NCI-H510A treated with DMSO at 0.1 percent for 48 hours (cell line): Measurements from ENCODE around the gene ILF2.
"Not testable (repeated sequence)": the region's sequence is repeated elsewhere in the genome, so short reads cannot be mapped to it uniquely, and the experiment has no call there.

Source experiments
- DNase-seq: peaks from one replicate; lab custom pipeline; 2025; lab: John Stamatoyannopoulos, UW

Gene ILF2

GRCh38 chr1:153649137-153649862, 21.5 kb downstream of the ILF2 start:
- DNase-seq, result peak; percentile 45

DNA sequence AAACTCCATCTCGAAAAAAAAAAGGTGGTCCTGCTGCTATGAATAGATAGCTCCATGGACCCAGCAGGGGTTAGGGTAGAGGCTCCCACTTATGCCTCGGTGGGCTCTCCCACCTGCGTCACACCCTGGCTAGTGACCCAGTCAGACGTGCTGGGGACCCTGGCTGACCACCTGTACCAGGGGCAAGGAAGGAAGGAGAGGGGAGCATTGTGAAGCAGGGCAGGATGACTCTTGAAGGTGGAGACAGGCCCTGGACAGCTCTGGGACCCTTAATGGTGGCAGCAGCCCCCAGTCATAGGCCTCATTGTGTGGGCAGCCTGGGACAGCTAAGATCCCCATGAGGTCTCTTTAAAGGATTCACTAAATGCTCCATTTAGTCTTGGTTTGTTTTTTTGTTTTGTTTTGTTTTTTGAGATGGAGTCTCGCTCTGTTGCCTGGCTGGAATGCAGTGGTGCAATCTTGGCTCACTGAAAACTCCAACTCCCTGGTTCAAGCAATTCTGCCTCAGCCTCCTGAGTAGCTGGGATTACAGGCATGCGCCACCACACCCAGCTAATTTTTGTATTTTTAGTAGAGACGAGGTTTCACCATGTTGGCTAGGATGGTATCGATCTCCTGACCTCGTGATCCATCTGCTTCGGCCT, 22.7 kb downstream of the ILF2 start:
- no peak for DNase-seq

GRCh38 chr1:153647346-153647714, 23.5 kb downstream of the ILF2 start:
- no peak for DNase-seq

DNA sequence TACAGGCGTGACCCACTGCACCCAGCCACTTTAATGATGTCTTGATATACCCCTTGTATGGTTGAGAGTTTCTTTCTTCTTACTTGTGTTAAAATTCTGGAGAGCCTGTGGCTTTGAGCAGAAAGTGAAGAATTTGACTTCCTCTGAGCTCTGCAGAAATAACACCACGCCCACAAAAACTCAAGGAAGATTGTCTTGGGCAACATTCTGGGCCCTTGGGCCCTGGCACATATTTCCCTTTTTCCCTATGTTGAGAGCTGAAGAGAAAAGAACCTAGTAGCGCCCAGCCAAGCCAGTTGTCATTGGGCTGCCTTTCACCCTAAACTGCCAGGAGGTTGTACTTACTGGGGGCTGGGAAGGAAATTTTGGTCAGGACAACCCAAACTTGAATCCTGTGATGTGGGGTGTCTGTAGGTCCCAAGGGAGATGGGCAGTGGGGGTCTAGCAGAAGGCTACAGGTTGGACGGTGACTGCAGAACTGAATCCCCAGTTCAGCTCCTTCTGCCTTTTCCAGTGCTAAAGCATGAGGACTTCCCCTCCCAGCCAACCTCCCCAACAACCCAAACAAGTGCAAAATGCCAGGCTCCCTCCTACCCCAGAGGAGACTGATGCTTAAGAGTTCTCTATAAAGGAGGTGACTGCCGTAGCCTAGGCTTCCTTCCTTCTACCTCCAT, 24.0 kb downstream of the ILF2 start:
- no peak for DNase-seq

DNA sequence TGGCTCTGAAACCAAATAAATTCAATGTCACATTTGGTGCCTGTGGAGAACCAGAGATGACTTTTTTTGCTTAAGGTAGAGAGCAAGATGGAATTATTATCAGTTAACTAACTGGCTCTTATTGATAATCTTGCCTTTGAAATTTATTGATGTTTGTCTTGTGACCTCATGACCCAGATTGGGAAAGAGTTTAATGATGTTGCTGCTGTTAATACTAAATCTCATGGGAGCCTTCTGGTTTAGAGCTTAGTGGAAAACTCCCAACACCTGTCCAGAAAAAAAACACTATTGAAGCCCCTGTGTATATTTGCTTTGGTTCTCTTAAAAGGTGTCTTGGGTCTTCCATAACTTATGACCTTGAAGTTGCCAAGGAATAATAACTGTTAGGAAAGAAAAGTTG, 27.0 kb downstream of the ILF2 start:
- DNase-seq, result no peak

DNA sequence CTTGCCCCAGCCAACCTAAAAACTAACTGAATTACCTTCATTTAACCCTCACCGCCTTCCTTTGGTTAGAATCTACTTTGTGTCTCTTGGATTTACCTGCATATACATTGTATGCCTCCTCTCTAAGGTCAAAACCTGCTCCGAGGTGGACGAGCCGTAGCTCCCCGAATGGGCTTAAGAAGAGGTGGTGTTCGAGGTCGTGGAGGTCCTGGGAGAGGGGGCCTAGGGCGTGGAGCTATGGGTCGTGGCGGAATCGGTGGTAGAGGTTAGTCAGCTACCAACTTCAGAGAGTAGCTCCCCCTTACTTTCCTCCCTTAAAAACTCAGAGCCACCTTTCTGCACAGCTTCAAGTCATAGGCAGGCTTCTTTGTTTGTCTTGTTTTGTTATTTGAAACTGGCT, 27.7 kb downstream of the ILF2 start:
- DNase-seq, result no peak

- no peak for DNase-seq
Measured at GRCh38 chr1:153642161-153642560, 28.6 kb downstream of the ILF2 start.

DNA sequence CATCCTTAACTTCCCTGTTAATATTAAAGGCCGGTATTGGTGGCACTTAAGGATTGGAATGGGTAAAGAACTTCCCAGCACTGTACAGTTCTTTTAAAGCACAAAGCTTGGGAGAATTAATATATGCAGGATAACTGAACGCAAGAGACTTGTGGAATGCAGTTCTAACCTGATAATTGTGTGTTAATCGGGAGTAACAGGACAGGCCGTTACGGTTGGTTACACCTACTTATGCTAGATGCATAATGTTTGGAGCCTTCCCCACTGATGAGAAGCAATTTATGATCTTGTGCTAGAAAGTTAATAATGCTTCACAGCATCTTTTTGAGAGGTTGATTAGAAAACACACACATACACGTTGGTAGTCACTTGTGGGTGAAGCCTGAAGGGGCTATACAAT, 29.9 kb downstream of the ILF2 start:
- no peak for DNase-seq

DNA sequence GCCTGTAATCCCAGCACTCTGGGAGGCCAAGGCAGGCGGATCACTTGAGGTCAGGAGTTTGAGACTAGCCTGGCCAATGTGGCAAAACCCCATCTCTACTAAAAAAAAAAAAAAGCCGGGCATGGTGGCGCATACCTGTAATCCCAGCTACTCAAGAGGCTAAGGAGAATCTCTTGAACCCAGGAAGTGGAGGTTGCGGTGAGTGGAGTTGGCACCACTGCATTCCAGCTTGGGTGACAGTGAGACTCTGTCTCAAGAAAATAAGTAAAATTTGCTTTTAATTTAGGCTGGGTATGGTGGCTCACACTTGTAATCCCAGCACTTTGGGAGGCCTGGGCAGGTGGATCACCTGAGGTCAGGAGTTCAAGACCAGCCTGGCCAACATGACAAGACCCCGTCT, 30.6 kb downstream of the ILF2 start:
- not testable (repeated sequence) for DNase-seq

- no peak for DNase-seq
Measured at GRCh38 chr1:153639280-153639679, 31.5 kb downstream of the ILF2 start.

- no peak for DNase-seq
Measured at GRCh38 chr1:153638261-153638660, 32.5 kb downstream of the ILF2 start.

DNA sequence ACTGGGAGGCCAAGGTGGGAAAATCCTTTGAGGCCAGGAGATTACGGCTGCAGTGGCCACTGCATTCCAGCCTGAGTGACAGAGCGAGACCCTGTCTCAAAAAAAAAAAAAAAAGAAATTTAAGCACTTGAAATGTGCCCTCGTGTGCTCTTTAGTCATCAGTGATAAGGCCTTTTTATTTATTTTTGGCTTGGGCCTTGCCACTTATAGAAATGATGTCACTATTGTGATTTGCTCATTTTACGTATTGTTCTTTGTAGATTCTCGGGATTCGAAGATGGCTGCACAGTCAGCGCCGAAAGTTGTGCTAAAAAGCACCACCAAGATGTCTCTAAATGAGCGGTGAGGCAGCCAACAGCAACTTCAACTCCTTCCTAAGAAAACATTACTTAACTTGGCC, 34.5 kb downstream of the ILF2 start:
- DNase-seq, result no peak

GRCh38 chr1:153635872-153636271, 34.9 kb downstream of the ILF2 start:
- no peak for DNase-seq

DNA sequence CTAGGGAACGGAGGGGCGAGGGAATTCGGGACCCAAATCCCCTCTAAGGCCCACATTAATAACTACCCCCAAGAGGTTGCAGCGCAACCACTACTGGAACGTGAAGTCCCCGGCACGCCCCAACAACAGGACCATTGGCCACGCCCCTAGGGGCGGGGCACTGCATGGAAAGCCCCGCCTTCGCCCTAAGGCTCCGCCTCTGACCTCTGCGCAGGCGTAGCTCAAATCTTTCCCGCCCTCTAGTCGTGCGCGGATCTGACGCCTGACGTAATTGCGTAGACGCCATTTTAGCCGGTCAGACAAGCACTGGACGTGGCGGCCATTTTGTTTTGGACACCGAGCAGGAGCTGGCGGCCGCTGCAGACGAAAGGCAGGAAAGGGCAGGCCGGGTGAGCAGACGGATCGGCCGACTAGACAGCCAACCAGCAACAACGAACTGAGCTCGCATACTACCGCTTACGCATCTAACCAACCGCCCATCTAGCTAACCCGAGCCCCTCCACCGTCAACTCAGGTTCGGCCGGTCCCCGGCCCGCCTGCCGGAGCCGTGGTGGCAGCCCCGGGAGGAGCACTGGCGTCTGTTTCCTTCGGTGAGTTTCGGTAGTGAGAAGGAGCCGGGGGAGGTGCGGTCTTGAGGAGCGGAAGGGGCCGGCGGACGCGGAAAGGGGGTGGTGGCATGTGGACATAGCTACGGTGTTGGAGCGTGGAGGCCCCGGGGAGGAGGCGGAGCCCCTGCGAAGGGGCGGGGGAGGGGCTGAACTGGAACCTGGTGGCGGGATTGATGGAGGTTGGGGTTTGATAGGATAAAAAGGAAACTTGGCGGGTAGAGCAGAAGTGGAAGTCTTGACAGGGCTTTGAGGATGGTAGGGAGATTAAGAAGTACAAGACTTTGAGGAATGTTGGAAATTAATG, 36.8 kb downstream of the ILF2 start, which contains the start of gene CHTOP:
TSS of gene CHTOP (plus strand) at position 313 of the 912 bp plus-strand sequence. CDS start 2,523 bp downstream, outside the sequence.
- DNase-seq, result peak; percentile 90

DNA sequence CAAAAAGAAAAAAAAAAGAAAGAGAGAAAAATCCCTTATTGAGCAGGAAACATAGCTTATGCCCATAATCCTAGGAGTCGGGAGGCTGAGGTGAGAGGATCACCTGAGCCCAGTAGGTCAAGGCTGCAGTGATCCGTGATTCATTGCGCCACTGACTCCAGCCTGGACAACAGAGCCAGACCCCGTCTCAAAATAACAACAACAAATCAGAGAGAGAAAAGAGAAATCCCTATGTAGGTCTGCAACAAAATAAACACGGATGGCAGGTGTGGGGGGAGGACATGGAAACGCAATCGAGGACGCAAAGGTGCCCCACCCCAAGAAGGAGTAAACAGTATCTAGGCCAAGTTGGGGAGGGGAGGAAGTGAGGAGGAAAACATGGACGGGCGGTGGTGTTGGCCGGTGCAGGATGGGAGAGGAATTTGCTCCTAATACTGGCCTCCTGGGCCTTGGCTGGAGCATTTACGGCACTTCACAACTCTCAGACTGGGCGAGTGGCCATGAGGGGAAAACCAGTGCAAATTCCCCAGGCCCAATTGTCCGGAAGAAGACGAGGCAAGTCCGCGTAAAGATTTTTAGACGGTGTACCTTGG, 37.5 kb downstream of the ILF2 start:
- no peak for DNase-seq

DNA sequence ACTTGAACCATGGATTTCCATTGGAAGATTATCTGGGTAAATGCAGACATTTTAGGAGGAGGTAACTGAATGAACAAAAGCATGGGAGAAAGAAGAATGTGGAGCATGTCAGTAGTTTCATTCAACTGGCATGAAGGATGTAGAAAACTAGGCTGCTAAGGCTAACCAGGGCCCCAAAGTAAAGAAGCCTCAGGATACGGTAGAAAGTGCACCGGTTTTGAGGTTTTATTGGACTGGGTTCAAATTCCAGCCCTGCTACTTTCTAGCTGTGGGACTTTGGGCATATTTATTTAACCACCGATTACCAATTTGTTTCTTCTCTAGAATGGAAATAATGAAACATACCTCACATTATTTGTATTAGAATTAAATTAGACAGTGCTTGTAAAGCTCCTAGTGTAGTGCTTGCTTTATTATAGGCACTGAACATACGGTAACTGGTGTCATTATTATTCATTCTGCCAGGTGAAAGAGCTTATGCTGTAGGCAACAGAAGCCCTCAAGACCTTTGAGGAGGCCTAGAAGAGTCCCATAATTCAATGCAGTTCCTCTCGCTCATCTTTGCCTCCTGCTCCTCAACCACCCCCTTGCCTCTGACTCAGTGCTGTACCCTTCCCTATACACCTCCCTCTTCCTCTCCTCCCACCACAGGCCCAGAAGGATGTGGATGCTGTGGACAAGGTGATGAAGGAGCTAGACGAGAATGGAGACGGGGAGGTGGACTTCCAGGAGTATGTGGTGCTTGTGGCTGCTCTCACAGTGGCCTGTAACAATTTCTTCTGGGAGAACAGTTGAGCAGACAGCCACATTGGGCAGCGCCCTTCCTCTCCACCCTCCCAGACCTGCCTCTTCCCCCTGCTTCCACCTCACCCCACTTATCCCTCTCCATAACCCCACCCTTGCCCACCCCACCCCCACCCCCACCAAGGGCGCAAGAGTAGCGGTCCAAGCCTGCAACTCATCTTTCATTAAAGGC, 39.5 kb downstream of the ILF2 start:
- no peak for DNase-seq

DNA sequence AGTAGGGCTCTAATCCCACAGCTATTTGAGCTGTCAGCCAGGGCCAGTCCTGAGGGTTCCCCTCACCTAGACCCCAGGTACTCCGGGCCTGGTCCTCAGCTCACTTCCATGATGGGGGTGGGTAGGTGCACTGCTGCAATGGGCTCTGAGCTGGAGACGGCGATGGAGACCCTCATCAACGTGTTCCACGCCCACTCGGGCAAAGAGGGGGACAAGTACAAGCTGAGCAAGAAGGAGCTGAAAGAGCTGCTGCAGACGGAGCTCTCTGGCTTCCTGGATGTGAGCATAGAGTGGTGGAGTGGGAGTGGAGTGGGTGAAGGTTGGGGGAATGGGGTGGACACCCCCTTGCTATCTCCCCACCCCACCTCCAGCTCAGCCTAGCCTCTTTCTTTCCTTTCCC, 40.4 kb downstream of the ILF2 start:
- no peak for DNase-seq

GRCh38 chr1:153629971-153630370, 40.8 kb downstream of the ILF2 start:
- no peak for DNase-seq

DNA sequence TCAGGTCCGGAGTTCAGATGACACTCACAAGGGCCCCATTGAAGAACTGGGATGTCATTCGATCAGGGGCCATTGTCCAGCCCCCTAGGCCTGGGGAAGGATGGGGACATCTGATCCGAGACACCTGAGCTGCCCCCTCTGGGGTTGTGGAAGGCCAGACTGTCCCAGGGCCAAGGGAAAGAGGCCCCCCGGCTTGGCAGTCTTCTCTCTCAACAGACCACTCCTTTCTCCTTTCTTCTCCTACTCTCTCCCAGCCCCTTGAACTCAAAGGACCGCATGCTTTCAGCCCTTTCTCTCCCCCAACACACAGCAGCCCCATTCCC, 41.5 kb downstream of the ILF2 start:
- no peak for DNase-seq

DNA sequence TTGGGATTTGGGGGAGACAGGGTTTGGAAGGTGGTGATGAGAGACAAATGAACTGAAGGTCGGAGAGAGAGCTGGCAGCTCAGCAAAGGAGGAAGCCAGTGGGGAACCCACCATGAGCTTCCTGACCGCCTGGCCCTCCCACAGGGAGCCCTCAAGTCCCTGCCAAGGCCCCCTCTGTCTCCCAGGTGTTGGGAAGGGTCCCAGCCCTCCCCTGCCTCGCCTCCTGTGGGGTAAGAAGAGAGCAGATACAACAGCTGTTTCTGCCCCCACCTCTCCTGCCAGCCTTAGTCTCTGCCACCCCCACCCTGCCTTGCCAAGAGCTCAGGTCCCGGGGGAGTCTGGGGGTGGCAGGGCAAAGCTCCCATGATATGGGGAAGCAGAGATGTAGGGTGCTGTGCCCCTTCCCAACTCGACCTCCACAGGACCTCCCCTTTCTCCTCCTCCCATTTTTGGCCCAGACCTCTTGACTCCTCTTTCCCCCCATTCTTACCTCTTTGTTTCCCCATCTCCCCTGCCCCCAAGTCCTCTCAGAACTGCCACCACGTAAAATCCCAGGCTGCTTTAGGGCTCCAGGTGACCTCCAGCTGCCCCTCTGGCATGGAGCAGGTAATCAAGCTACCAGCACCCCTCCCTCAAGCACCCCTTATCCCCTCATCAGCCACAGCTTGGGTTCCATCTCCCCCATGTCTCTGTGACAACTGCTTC, 42.0 kb downstream of the ILF2 start:
- DNase-seq, result no peak
